Ovary (tissue), 9 donors: ENCODE results near the gene LCN6. TPM values are rescaled to one million over a fixed set of nuclear protein-coding genes. Genes with fewer than 3 reads are reported as not detected.
A peak's percentile ranks its signal among the peaks of the same experiment; 100 is the strongest.

Source experiments
- DNase-seq, 5 donors: peaks; one replicate each; pipeline ENCODE4 v3.0.0-alpha.2; 2019 to 2020
- H3K27ac ChIP-seq, 2 donors: fragments of 200-600 bp; one replicate each; pipeline versions ENCODE4 v1.5.1 to v1.8.0; 2019 to 2022
- H3K27me3 ChIP-seq: fragments of 200-600 bp; one replicate; pipeline ENCODE4 v1.8.0; 2022
- H3K36me3 ChIP-seq: fragments of 200-600 bp; sonication (generic); one replicate; pipeline ENCODE4 v1.5.1; 2019
- H3K4me1 ChIP-seq: one replicate; pipeline ENCODE4 v1.8.1; 2013; ENCODE audit warnings: mild to moderate bottlenecking, moderate library complexity; ENCODE audit not compliant: insufficient read depth
- H3K4me3 ChIP-seq: fragments of 200-600 bp; sonication (generic); one replicate; pipeline ENCODE4 v1.5.1; 2017
- H3K9me3 ChIP-seq, 2 donors: fragments of 200-600 bp in 1 of 2; sonication (generic) in 1 of 2; one replicate each; pipeline versions ENCODE4 v1.5.1 to v1.8.1; 2013 to 2019; ENCODE audit warnings: mild to moderate bottlenecking in 1 of 2, moderate library complexity in 1 of 2
- CTCF ChIP-seq, 3 donors: fragments of 450-650 bp in 2 of 3; fragments of 200-600 bp in 1 of 3; IDR thresholded peaks; one replicate each; pipeline versions ENCODE4 v1.5.1 to v1.8.0; 2016 to 2022; ENCODE audit warnings: antibody characterized with exemption in 3 of 3, mild to moderate bottlenecking in 1 of 3
- EP300 ChIP-seq: sonication (generic); formaldehyde crosslinking; IDR thresholded peaks from one replicate; pipeline ENCODE4 v1.6.1; 2017; ENCODE audit warnings: antibody characterized with exemption
- POLR2A ChIP-seq: fragments of 450-650 bp; IDR thresholded peaks from one replicate; pipeline ENCODE4 v1.6.1; 2017; ENCODE audit warnings: antibody characterized with exemption, mild to moderate bottlenecking, moderate library complexity
- WGBS, 3 donors: extraction: QIAGEN DNeasy Blood & Tissue Kit in 1 of 3; methylation state at CpG; one replicate each; pipeline versions ENCODE4 v1.1.5 to v1.1.7; 2013 to 2017; 5-methylcytosine and 5-hydroxymethylcytosine counted together
- intact Hi-C, 4 donors: fragments of 100-400 bp; cut with DNase I; formaldehyde crosslinking; loops; one replicate each; pipeline versions ENCODE4 v1.11.0 to v1.15.1; 2022 to 2023
- polyA plus RNA-seq, 2 donors: library from polyadenylated mRNA; stranded (reverse); fragments of 200-250 nt in 1 of 2; fragments of 350-450 nt in 1 of 2; fragmentation: Illumina TruSeq in 1 of 2; extraction: RNeasy Lipid Tissue Mini Kit (QIAGEN cat#74804) in 1 of 2; gene quantifications; one replicate each; pipeline ENCODE4 v1.2.3, GENCODE V29; 2013 to 2014
- total RNA-seq, 7 donors: library from RNA; depleted of rRNA in 2 of 7; stranded (reverse); fragments of >200 nt in 2 of 7; fragmentation: NEBNext Ultra II Directional in 3 of 7; extraction: Animal tissue kit (Norgen Biotek cat#: 25700) in 3 of 7; gene quantifications; one replicate each; pipeline versions ENCODE4 v1.1.0 to v1.2.4, GENCODE V29; 2016 to 2023
- donor health status: DM: no; HTN: no; CAD: no; lungs with moderate emphysema.
- donor health status: DM: no; HTN: no; CAD: no.
- donor health status: Bipolar disorder and iron deficiency.
- donor health status: DM: yes; HTN: yes; CAD: no.
- donor health status: DM: no; HTN: no; CAD: no.
- donor health status: DM: yes; HTN: yes; CAD: no.

LCN6 gene
- total and polyA plus RNA-seq, 9 donors: 1.6 to 59.3 (median 8.3) TPM

- 67 to 76% (median 68%) methylated on average over 11 of the region's 11 CpGs for WGBS, 3 donors
- Histone ChIP-seq H3K4me1 (no peaks in the 10 kb centered on the region), H3K4me3 (no peak overlapping the region), H3K36me3 (no peaks in the 10 kb centered on the region), H3K27me3 (no peaks in the 10 kb centered on the region), H3K27ac (peak overlapping the region in 1 of 2 donors; percentile 15), H3K9me3 (no peaks in the 10 kb centered on the region)
- no peak for DNase-seq
- intact Hi-C loops: no loop called here
- TF ChIP-seq CTCF (IDR thresholded peaks at IDR 0.05) (no peak), POLR2A (no peak), EP300 (no peak)
Observed at GRCh38 chr9:136720898-136721338, 27.4 kb downstream of the LCN6 start.

GRCh38 chr9:136720251-136720897 is 28.0 kb downstream of the LCN6 start:
- no peak overlapping the region for H3K4me3 ChIP-seq
- 25 to 37% (median 31%) methylated on average over 12 to 20 of the region's 20 CpGs for WGBS, 3 donors
- peak in 3 of 5 donors; percentile 48 to 69 (median 51) for DNase-seq
- intact Hi-C loops: no loop called here
- no peaks in the 10 kb centered on the region for H3K36me3 ChIP-seq
- H3K27ac ChIP-seq: no peak overlapping the region
- no peaks in the 10 kb centered on the region for H3K27me3 ChIP-seq
- H3K4me1 ChIP-seq: no peaks in the 10 kb centered on the region
- no peaks in the 10 kb centered on the region for H3K9me3 ChIP-seq
- TF ChIP-seq CTCF (IDR thresholded peaks at IDR 0.05) (no peak), EP300 (no peak), POLR2A (no peak)

- Histone ChIP-seq H3K27ac (no peak overlapping the region), H3K27me3 (no peaks in the 10 kb centered on the region), H3K36me3 (no peaks in the 10 kb centered on the region), H3K4me1 (no peaks in the 10 kb centered on the region), H3K4me3 (no peak overlapping the region), H3K9me3 (no peaks in the 10 kb centered on the region)
- WGBS, 3 donors: 70 to 83% (median 72%) methylated on average over 21 to 24 of the region's 24 CpGs
- intact Hi-C loops: no loop called here
- DNase-seq: peak in 2 of 5 donors; percentile 40 to 49
- TF ChIP-seq POLR2A: no peak
- TF ChIP-seq CTCF (IDR thresholded peaks at IDR 0.05): no peak
- TF ChIP-seq EP300: no peak
Observed at GRCh38 chr9:136719195-136719880, 29.0 kb downstream of the LCN6 start.

- TF ChIP-seq CTCF (IDR thresholded peaks at IDR 0.05) (no peak), EP300 (no peak), POLR2A (no peak)
- Histone ChIP-seq H3K27me3 (no peaks in the 10 kb centered on the region), H3K4me1 (no peaks in the 10 kb centered on the region), H3K4me3 (no peak overlapping the region), H3K27ac (no peak overlapping the region), H3K9me3 (no peaks in the 10 kb centered on the region), H3K36me3 (no peaks in the 10 kb centered on the region)
- intact Hi-C loops: no loop called here
- peak in 1 of 5 donors; percentile 31 for DNase-seq
- 79 to 86% (median 83%) methylated on average over 19 to 20 of the region's 20 CpGs for WGBS, 3 donors
Observed at GRCh38 chr9:136718345-136719194, 29.8 kb downstream of the LCN6 start.
